Measurements from ENCODE around the gene PPARD. TPM values are rescaled to one million over a fixed set of nuclear protein-coding genes. Genes with fewer than 3 reads are reported as not detected.

Gene PPARD
- total and polyA plus RNA-seq, 2 of the 13 experiments (the other 11 are each of a cell fraction or from before 2014, with no cell fraction given), result 6.1 to 13.3 TPM

- no peak for TF ChIP-seq CENPX (CRISPR knock-in tag; IDR thresholded peaks at IDR 0.05)
- no peak for TF ChIP-seq SUZ12 (IDR thresholded peaks at IDR 0.05; ENCODE audit: low read depth, low read length)
- TF ChIP-seq, protein P1, sequence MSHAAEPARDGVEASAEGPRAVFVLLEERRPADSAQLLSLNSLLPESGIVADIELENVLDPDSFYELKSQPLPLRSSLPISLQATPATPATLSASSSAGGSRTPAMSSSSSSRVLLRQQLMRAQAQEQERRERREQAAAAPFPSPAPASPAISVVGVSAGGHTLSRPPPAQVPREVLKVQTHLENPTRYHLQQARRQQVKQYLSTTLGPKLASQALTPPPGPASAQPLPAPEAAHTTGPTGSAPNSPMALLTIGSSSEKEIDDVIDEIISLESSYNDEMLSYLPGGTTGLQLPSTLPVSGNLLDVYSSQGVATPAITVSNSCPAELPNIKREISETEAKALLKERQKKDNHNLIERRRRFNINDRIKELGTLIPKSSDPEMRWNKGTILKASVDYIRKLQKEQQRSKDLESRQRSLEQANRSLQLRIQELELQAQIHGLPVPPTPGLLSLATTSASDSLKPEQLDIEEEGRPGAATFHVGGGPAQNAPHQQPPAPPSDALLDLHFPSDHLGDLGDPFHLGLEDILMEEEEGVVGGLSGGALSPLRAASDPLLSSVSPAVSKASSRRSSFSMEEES (CRISPR knock-in tag; IDR thresholded peaks at IDR 0.05), result peak; percentile 74; the same call in 1 of the 2 replicates
- peak; percentile 96 for TF ChIP-seq ZC3H13 (CRISPR knock-in tag; IDR thresholded peaks at IDR 0.05)
- peak; percentile 90 for TF ChIP-seq THAP9 (CRISPR knock-in tag; IDR thresholded peaks at IDR 0.05; ENCODE audit: borderline replicate concordance)
- TF ChIP-seq, protein P2, sequence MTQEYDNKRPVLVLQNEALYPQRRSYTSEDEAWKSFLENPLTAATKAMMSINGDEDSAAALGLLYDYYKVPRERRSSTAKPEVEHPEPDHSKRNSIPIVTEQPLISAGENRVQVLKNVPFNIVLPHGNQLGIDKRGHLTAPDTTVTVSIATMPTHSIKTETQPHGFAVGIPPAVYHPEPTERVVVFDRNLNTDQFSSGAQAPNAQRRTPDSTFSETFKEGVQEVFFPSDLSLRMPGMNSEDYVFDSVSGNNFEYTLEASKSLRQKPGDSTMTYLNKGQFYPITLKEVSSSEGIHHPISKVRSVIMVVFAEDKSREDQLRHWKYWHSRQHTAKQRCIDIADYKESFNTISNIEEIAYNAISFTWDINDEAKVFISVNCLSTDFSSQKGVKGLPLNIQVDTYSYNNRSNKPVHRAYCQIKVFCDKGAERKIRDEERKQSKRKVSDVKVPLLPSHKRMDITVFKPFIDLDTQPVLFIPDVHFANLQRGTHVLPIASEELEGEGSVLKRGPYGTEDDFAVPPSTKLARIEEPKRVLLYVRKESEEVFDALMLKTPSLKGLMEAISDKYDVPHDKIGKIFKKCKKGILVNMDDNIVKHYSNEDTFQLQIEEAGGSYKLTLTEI (CRISPR knock-in tag; conservative IDR thresholded peaks at IDR 0.05), result no peak
- no peak; the same call in 1 of the 2 replicates for TF ChIP-seq NFIC (IDR thresholded peaks at IDR 0.05; ENCODE audit: low read length)
- peak; percentile 89; the same call in 1 of the 2 replicates for TF ChIP-seq ZBTB39 (CRISPR knock-in tag; IDR thresholded peaks at IDR 0.05)
- TF ChIP-seq ZNF17 (CRISPR knock-in tag; IDR thresholded peaks at IDR 0.05), result peak; percentile 82; the same call in 1 of the 2 replicates
- peak; percentile 91; the same call in 1 of the 2 replicates for TF ChIP-seq KLF15 (CRISPR knock-in tag; IDR thresholded peaks at IDR 0.05; ENCODE audit: borderline replicate concordance)
- peak; percentile 77; the same call in 1 of the 2 replicates for TF ChIP-seq GTF3A (CRISPR knock-in tag; conservative IDR thresholded peaks at IDR 0.05)
- TF ChIP-seq IRF1 (CRISPR knock-in tag; IDR thresholded peaks at IDR 0.05; ENCODE audit: low read depth), result peak; percentile 58; the same call in 1 of the 2 replicates
- TF ChIP-seq TBP (CRISPR knock-in tag; IDR thresholded peaks at IDR 0.05), result no peak
- TF ChIP-seq, protein P3, sequence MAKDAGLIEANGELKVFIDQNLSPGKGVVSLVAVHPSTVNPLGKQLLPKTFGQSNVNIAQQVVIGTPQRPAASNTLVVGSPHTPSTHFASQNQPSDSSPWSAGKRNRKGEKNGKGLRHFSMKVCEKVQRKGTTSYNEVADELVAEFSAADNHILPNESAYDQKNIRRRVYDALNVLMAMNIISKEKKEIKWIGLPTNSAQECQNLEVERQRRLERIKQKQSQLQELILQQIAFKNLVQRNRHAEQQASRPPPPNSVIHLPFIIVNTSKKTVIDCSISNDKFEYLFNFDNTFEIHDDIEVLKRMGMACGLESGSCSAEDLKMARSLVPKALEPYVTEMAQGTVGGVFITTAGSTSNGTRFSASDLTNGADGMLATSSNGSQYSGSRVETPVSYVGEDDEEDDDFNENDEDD (CRISPR knock-in tag; IDR thresholded peaks at IDR 0.05; ENCODE audit: borderline replicate concordance), result no peak; the same call in 1 of the 2 replicates
- TF ChIP-seq ZNF547 (CRISPR knock-in tag; IDR thresholded peaks at IDR 0.05), result peak; percentile 91
- TF ChIP-seq CHD2 (IDR thresholded peaks at IDR 0.05; ENCODE audit: low read depth, low read length), result peak; percentile 99
- TF ChIP-seq DNMT3B (CRISPR knock-in tag; conservative IDR thresholded peaks at IDR 0.05), result peak; percentile 59
- no peak for TF ChIP-seq TRIM24 (CRISPR knock-in tag; IDR thresholded peaks at IDR 0.05)
Measured at GRCh38 chr6:35468181-35468979, 126.0 kb downstream of the PPARD start, which contains the start of gene RPL10A (continued).

Data from HepG2 (cell line).